Right hindlimb (tissue), 1 donor: ENCODE results near the gene SYPL2.

Source experiments
- DNase-seq: peaks from one replicate; pipeline ENCODE4 v3.0.0-alpha.2; 2018

Gene SYPL2

GRCh38 chr1:109493227-109493626 is 26.9 kb downstream of the SYPL2 start:
- DNase-seq, result no peak

GRCh38 chr1:109493805-109494539 is 27.6 kb downstream of the SYPL2 start, which contains the start of gene CYB561D1:
CYB561D1 (plus strand) TSS chr1:109494094; CDS start chr1:109494140, 46 bp downstream.
- peak; percentile 93 for DNase-seq

GRCh38 chr1:109495738-109496137 is 29.4 kb downstream of the SYPL2 start:
- DNase-seq, result no peak

GRCh38 chr1:109497449-109498160 is 31.3 kb downstream of the SYPL2 start:
- DNase-seq, result no peak

- DNase-seq, result peak; percentile 70
Measured at GRCh38 chr1:109498161-109498801, 31.9 kb downstream of the SYPL2 start.

- DNase-seq, result no peak
Measured at GRCh38 chr1:109499081-109499480, 32.7 kb downstream of the SYPL2 start.

- DNase-seq, result no peak
Measured at GRCh38 chr1:109499661-109500536, 33.6 kb downstream of the SYPL2 start.

- DNase-seq, result no peak
Measured at GRCh38 chr1:109500941-109501381, 34.6 kb downstream of the SYPL2 start.

GRCh38 chr1:109501644-109502363 is 35.5 kb downstream of the SYPL2 start:
- DNase-seq, result no peak

- no peak for DNase-seq
Measured at GRCh38 chr1:109502364-109502851, 36.1 kb downstream of the SYPL2 start.

- no peak for DNase-seq
Measured at GRCh38 chr1:109503935-109504334, 37.6 kb downstream of the SYPL2 start.

GRCh38 chr1:109504974-109505373 is 38.6 kb downstream of the SYPL2 start:
- DNase-seq, result no peak

GRCh38 chr1:109508001-109508872 is 41.9 kb downstream of the SYPL2 start:
- no peak for DNase-seq

- no peak for DNase-seq
Measured at GRCh38 chr1:109508873-109509175, 42.5 kb downstream of the SYPL2 start.

- peak; percentile 80 for DNase-seq
Measured at GRCh38 chr1:109509176-109510134, 43.1 kb downstream of the SYPL2 start, which contains the start of gene AMIGO1. AMIGO1 (minus strand) TSS chr1:109509727; CDS start chr1:109508912, 815 bp downstream.

- no peak for DNase-seq
Measured at GRCh38 chr1:109513110-109513710, 46.9 kb downstream of the SYPL2 start.

- no peak for DNase-seq
Measured at GRCh38 chr1:109514846-109515245, 48.5 kb downstream of the SYPL2 start.

GRCh38 chr1:109516872-109517271 is 50.5 kb downstream of the SYPL2 start:
- no peak for DNase-seq

- no peak for DNase-seq
Measured at GRCh38 chr1:109517337-109517736, 51.0 kb downstream of the SYPL2 start.
